ENCODE data around the gene COPS7B. TPM values are rescaled to one million over a fixed set of nuclear protein-coding genes. Genes with fewer than 3 reads are reported as not detected.

The COPS7B gene
- polyA plus RNA-seq, 1 of the 3 experiments (the other 2 are of a cell fraction), result 60.5 TPM

GRCh38 chr2:231786917-231787292, 660 bp downstream of the COPS7B start:
- H2AFZ ChIP-seq (ENCODE audit: low read depth), result peak overlapping the region; percentile 99; the same call in 1 of the 2 replicates
- TF ChIP-seq SMC3 (IDR thresholded peaks at IDR 0.05; ENCODE audit: low read depth, low read length) (no peak), CHD2 (IDR thresholded peaks at IDR 0.05; ENCODE audit: low read length, partially characterized antibody) (no peak), FOXM1 (IDR thresholded peaks at IDR 0.05; ENCODE audit: low read depth) (no peak), USF2 (IDR thresholded peaks at IDR 0.05; ENCODE audit: borderline replicate concordance, low read depth, low read length) (no peak), NFIC (IDR thresholded peaks at IDR 0.05; ENCODE audit: borderline replicate concordance) (no peak), REST (IDR thresholded peaks at IDR 0.05; ENCODE audit: low read depth, low read length) (no peak)
- peak overlapping the region in 1 of 2 experiments; percentile 60; a peak in 1 of 4 replicates for H3K27ac ChIP-seq (ENCODE audit: low read depth in 2 of 2, low read length in 1 of 2)
- H3K79me2 ChIP-seq (ENCODE audit: insufficient read depth), result peaks cover 76% of the 10 kb centered on the region
- no peaks in the 10 kb centered on the region for H3F3A ChIP-seq (replicated peaks; ENCODE audit: insufficient read depth)
- peaks cover 16 to 23% of the 10 kb centered on the region in 2 experiments; a peak in 3 of 4 replicates for H3K4me1 ChIP-seq (ENCODE audit: control insufficient read depth in 1 of 2, insufficient read depth in 2 of 2, low read depth in 1 of 2, low read length in 1 of 2)
- no peaks in the 10 kb centered on the region for H3K9me3 ChIP-seq
- peak overlapping the region; percentile 89 for H3K4me2 ChIP-seq
- no peak for DNase-seq
- peaks cover 17 to 29% of the 10 kb centered on the region in 2 experiments for H3K36me3 ChIP-seq (replicated peaks in 1 of 2; ENCODE audit: control insufficient read depth in 1 of 2, insufficient read depth in 2 of 2, low read length in 1 of 2)
- peaks cover 17% of the 10 kb centered on the region; the same call in 1 of the 2 replicates for H4K20me1 ChIP-seq (ENCODE audit: insufficient read depth)
- no peaks in the 10 kb centered on the region for H3K27me3 ChIP-seq (ENCODE audit: insufficient read depth)
- H3K4me3 ChIP-seq (ENCODE audit: low read depth in 2 of 2, low read length in 1 of 2), result peak overlapping the region; percentile 89 to 90
- ChIA-PET POLR2A (no interaction called here), CTCF (interaction anchor here (1.4 to 3.4 kb wide), 3 partner anchors 9 to 73 kb away, joined by 6 to 25 read pairs (median 11); no protein-coding TSS in a partner anchor)
- H3K9ac ChIP-seq, result peak overlapping the region; percentile 68
- no peaks in the 10 kb centered on the region for H3K9me2 ChIP-seq
- 18% methylated on average over 11 of the region's 11 CpGs for WGBS (ENCODE audit: low lambda C conversion rate)

- no peak overlapping the region for H2AFZ ChIP-seq (ENCODE audit: low read depth)
- CTCF ChIA-PET, result no interaction called here
- DNase-seq, result no peak
- TF ChIP-seq TCF12 (IDR thresholded peaks at IDR 0.05) (no peak), FOXM1 (IDR thresholded peaks at IDR 0.05; ENCODE audit: low read depth) (no peak), EP300 (IDR thresholded peaks at IDR 0.05; ENCODE audit: borderline replicate concordance in 1 of 2, low read depth in 1 of 2, low read length in 1 of 2) (no peak), PBX3 (IDR thresholded peaks at IDR 0.05) (no peak), USF1 (IDR thresholded peaks at IDR 0.05; ENCODE audit: borderline replicate concordance, low read depth) (no peak), SMC3 (IDR thresholded peaks at IDR 0.05; ENCODE audit: low read depth, low read length) (no peak), CTCF (IDR thresholded peaks at IDR 0.05) (no peak), IRF3 (IDR thresholded peaks at IDR 0.05; ENCODE audit: low read depth, low read length) (no peak), RFX5 (IDR thresholded peaks at IDR 0.05; ENCODE audit: low read length) (no peak), MXI1 (IDR thresholded peaks at IDR 0.05; ENCODE audit: low read depth, low read length) (no peak), SIN3A (IDR thresholded peaks at IDR 0.05; ENCODE audit: borderline replicate concordance, low read depth, low read length) (no peak), POLR2AphosphoS5 (IDR thresholded peaks at IDR 0.05; ENCODE audit: low read depth, low read length) (no peak), TAF1 (IDR thresholded peaks at IDR 0.05; ENCODE audit: borderline replicate concordance, low read depth, low read length) (no peak), GABPA (IDR thresholded peaks at IDR 0.05; ENCODE audit: low read depth) (no peak)
Measured at GRCh38 chr2:231791107-231791506, 4.9 kb downstream of the COPS7B start.

More at GRCh38 chr2:231791107-231791506, 4.9 kb downstream of the COPS7B start:
- no peaks in the 10 kb centered on the region for H3K27me3 ChIP-seq (ENCODE audit: insufficient read depth)
- H3K27ac ChIP-seq (ENCODE audit: low read depth in 2 of 2, low read length in 1 of 2), result no peak overlapping the region
- peaks cover 33 to 52% of the 10 kb centered on the region in 2 experiments for H3K36me3 ChIP-seq (replicated peaks in 1 of 2; ENCODE audit: control insufficient read depth in 1 of 2, insufficient read depth in 2 of 2, low read length in 1 of 2)
- no peaks in the 10 kb centered on the region for H3K9me3 ChIP-seq
- no peak overlapping the region for H3K4me3 ChIP-seq (ENCODE audit: low read depth in 2 of 2, low read length in 1 of 2)
- H3K79me2 ChIP-seq (ENCODE audit: insufficient read depth), result peaks cover 80% of the 10 kb centered on the region
- 72% methylated on average over 3 of the region's 3 CpGs for WGBS (ENCODE audit: low lambda C conversion rate)
- H3K4me2 ChIP-seq, result no peak overlapping the region
- POLR2A ChIA-PET, result no interaction called here
- peaks cover 8 to 31% of the 10 kb centered on the region in 2 experiments; a peak in 3 of 4 replicates for H3K4me1 ChIP-seq (ENCODE audit: control insufficient read depth in 1 of 2, insufficient read depth in 2 of 2, low read depth in 1 of 2, low read length in 1 of 2)
- H3K9me2 ChIP-seq, result no peaks in the 10 kb centered on the region
- peaks cover 31% of the 10 kb centered on the region for H4K20me1 ChIP-seq (ENCODE audit: insufficient read depth)
- peaks cover 5% of the 10 kb centered on the region for H3F3A ChIP-seq (replicated peaks; ENCODE audit: insufficient read depth)
- no peak overlapping the region for H3K9ac ChIP-seq

All from SK-N-SH (cell line).